Nephron (organoid): Measurements from ENCODE around the gene OR52B2.
"Not testable (repeated sequence)": the region's sequence is repeated elsewhere in the genome, so short reads cannot be mapped to it uniquely, and the experiment has no call there.

Experiments
- H3K27ac Mint-ChIP-seq, 3 experiments: 2 replicates each; pipeline ENCODE4 v1.8.0; 2020; ENCODE audit warnings: mixed read lengths in 3 of 3, mild to moderate bottlenecking in 2 of 3, moderate library complexity in 1 of 3
- H3K27me3 Mint-ChIP-seq: 2 replicates; pipeline ENCODE4 v1.8.0; 2021; ENCODE audit warnings: low read depth, mild to moderate bottlenecking, moderate library complexity, mixed read lengths
- H3K36me3 Mint-ChIP-seq: 2 replicates; pipeline ENCODE4 v1.8.0; 2020; ENCODE audit warnings: low read depth, mixed read lengths
- H3K4me1 Mint-ChIP-seq: 2 replicates; pipeline ENCODE4 v1.8.0; 2020; ENCODE audit warnings: mixed read lengths
- H3K4me3 Mint-ChIP-seq, 3 experiments: 2 replicates each; pipeline ENCODE4 v1.8.0; 2020; ENCODE audit warnings: mild to moderate bottlenecking in 3 of 3, mixed read lengths in 3 of 3, moderate library complexity in 2 of 3
- H3K9me3 Mint-ChIP-seq: 2 replicates; pipeline ENCODE4 v1.8.0; 2020; ENCODE audit warnings: mixed read lengths
- CTCF ChIP-seq, 3 experiments: fragments of 200-600 bp; sonication (generic); IDR thresholded peaks; one replicate each; pipeline ENCODE4 v1.5.0; 2021; ENCODE audit warnings: antibody characterized with exemption in 3 of 3; ENCODE audit not compliant: unreplicated experiment in 3 of 3

OR52B2 gene

GRCh38 chr11:6142936-6143335 lies 27.2 kb downstream of the OR52B2 start:
- no peak for TF ChIP-seq CTCF (IDR thresholded peaks at IDR 0.05; ENCODE audit: unreplicated experiment in 3 of 3)
- no peak overlapping the region for H3K27ac Mint-ChIP-seq
- peaks cover 4% of the 10 kb centered on the region for H3K27me3 Mint-ChIP-seq
- peaks cover 2% of the 10 kb centered on the region for H3K9me3 Mint-ChIP-seq
- H3K4me1 Mint-ChIP-seq, result no peaks in the 10 kb centered on the region
- peaks cover 6% of the 10 kb centered on the region for H3K36me3 Mint-ChIP-seq
- no peak overlapping the region for H3K4me3 Mint-ChIP-seq

- not testable (repeated sequence) for H3K4me1 Mint-ChIP-seq, H3K36me3 Mint-ChIP-seq, H3K27ac Mint-ChIP-seq, H3K4me3 Mint-ChIP-seq, H3K9me3 Mint-ChIP-seq, H3K27me3 Mint-ChIP-seq
These were observed 34.2 kb downstream of the OR52B2 start for GRCh38 chr11:6135936-6136335.

- Mint-ChIP-seq H3K4me1 (no peaks in the 10 kb centered on the region), H3K27me3 (no peaks in the 10 kb centered on the region), H3K9me3 (no peaks in the 10 kb centered on the region), H3K27ac (no peak overlapping the region), H3K36me3 (no peaks in the 10 kb centered on the region), H3K4me3 (no peak overlapping the region)
- no peak for TF ChIP-seq CTCF (IDR thresholded peaks at IDR 0.05; ENCODE audit: unreplicated experiment in 3 of 3)
These were observed 37.7 kb downstream of the OR52B2 start for GRCh38 chr11:6132431-6132830.

- no peak overlapping the region for H3K4me3 Mint-ChIP-seq
- H3K27me3 Mint-ChIP-seq, result no peaks in the 10 kb centered on the region
- no peaks in the 10 kb centered on the region for H3K9me3 Mint-ChIP-seq
- H3K4me1 Mint-ChIP-seq, result no peaks in the 10 kb centered on the region
- no peaks in the 10 kb centered on the region for H3K36me3 Mint-ChIP-seq
- no peak overlapping the region for H3K27ac Mint-ChIP-seq
- TF ChIP-seq CTCF (IDR thresholded peaks at IDR 0.05; ENCODE audit: unreplicated experiment in 3 of 3), result no peak
These were observed 40.5 kb downstream of the OR52B2 start for GRCh38 chr11:6129635-6130034.

GRCh38 chr11:6129011-6129410 lies 41.1 kb downstream of the OR52B2 start:
- Mint-ChIP-seq H3K4me3 (no peak overlapping the region), H3K9me3 (no peaks in the 10 kb centered on the region), H3K27ac (no peak overlapping the region), H3K4me1 (no peaks in the 10 kb centered on the region), H3K36me3 (no peaks in the 10 kb centered on the region), H3K27me3 (no peaks in the 10 kb centered on the region)
- TF ChIP-seq CTCF (IDR thresholded peaks at IDR 0.05; ENCODE audit: unreplicated experiment in 3 of 3), result no peak

- Mint-ChIP-seq H3K36me3 (no peaks in the 10 kb centered on the region), H3K4me3 (no peak overlapping the region), H3K27me3 (no peaks in the 10 kb centered on the region), H3K9me3 (no peaks in the 10 kb centered on the region), H3K27ac (no peak overlapping the region), H3K4me1 (no peaks in the 10 kb centered on the region)
- no peak for TF ChIP-seq CTCF (IDR thresholded peaks at IDR 0.05; ENCODE audit: unreplicated experiment in 3 of 3)
These were observed 42.2 kb downstream of the OR52B2 start for GRCh38 chr11:6127881-6128280.

- Mint-ChIP-seq H3K36me3 (no peaks in the 10 kb centered on the region), H3K4me1 (no peaks in the 10 kb centered on the region), H3K27me3 (no peaks in the 10 kb centered on the region), H3K9me3 (no peaks in the 10 kb centered on the region), H3K27ac (no peak overlapping the region), H3K4me3 (no peak overlapping the region)
- TF ChIP-seq CTCF (IDR thresholded peaks at IDR 0.05; ENCODE audit: unreplicated experiment in 3 of 3), result no peak
These were observed 45.9 kb downstream of the OR52B2 start for GRCh38 chr11:6124245-6124644.
